ENCODE measurements around the gene ONECUT1. TPM values are rescaled to one million over a fixed set of nuclear protein-coding genes. Genes with fewer than 3 reads are reported as not detected.

The ONECUT1 gene
- total and polyA plus RNA-seq, 2 of the 8 experiments (the other 6 are each of a cell fraction or from before 2014, with no cell fraction given), result 0.65 to 6.4 TPM

- 5% methylated on average over 27 of the region's 27 CpGs; no CpG with 5 or more reads in 1 of the 2 experiments for WGBS, 2 experiments (ENCODE audit: extremely low coverage in 1 of 2, insufficient coverage in 1 of 2, insufficient read length in 1 of 2, insufficient replicate concordance in 2 of 2, low coverage in 1 of 2, low lambda C conversion rate in 2 of 2, missing lambda C conversion rate in 1 of 2)
- no peak for TF ChIP-seq SIN3A (conservative IDR thresholded peaks at IDR 0.05 in 1 of 2, IDR thresholded peaks at IDR 0.05 in 1 of 2; ENCODE audit: low read depth in 1 of 2, low read length in 2 of 2)
- TF ChIP-seq RNF2 (IDR thresholded peaks at IDR 0.05; ENCODE audit: borderline replicate concordance, low read depth, low read length, missing control alignments, poor library complexity, severe bottlenecking), result peak; percentile 23
- peak; percentile 28; the same call in 1 of the 2 replicates for TF ChIP-seq SUZ12 (IDR thresholded peaks at IDR 0.05; ENCODE audit: low read length)
- peak; percentile 74 for TF ChIP-seq EZH2 (IDR thresholded peaks at IDR 0.05; ENCODE audit: low read depth, low read length, severe bottlenecking)
- no peak for TF ChIP-seq ATF2 (IDR thresholded peaks at IDR 0.05; ENCODE audit: low read length)
- TF ChIP-seq, protein P1, sequence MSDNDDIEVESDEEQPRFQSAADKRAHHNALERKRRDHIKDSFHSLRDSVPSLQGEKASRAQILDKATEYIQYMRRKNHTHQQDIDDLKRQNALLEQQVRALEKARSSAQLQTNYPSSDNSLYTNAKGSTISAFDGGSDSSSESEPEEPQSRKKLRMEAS (IDR thresholded peaks at IDR 0.05), result peak; percentile 68
These were observed 4.3 kb downstream of the ONECUT1 start for GRCh38 chr15:52785672-52786406.

More at GRCh38 chr15:52785672-52786406, 4.3 kb downstream of the ONECUT1 start:
- Histone ChIP-seq H3K4ac (replicated peaks; ENCODE audit: insufficient read length, low read depth, low read length) (peak overlapping the region; percentile 44), H3K9ac (replicated peaks in 1 of 4; ENCODE audit: extremely low read depth in 1 of 4, low read depth in 3 of 4, low read length in 3 of 4) (no peak overlapping the region), H3K14ac (ENCODE audit: insufficient read length) (no peak overlapping the region), H3K9me3 (ENCODE audit: insufficient read depth in 2 of 2, low read depth in 1 of 2, low read length in 1 of 2) (no peaks in the 10 kb centered on the region; a peak in 1 of 4 replicates), H3K56ac (replicated peaks; ENCODE audit: insufficient read length, low read depth, low read length) (no peak overlapping the region), H3K79me1 (ENCODE audit: low read depth, low read length) (no peaks in the 10 kb centered on the region), H4K20me1 (replicated peaks in 1 of 2; ENCODE audit: control insufficient read depth in 1 of 2, insufficient read depth in 2 of 2, low read length in 2 of 2) (peaks cover 8 to 41% of the 10 kb centered on the region in 2 experiments), H4K8ac (ENCODE audit: extremely low read depth, insufficient read depth, low read length) (0 out of 2 replicates have a peak overlapping the region, but pooled peaks have one; percentile 6), H2BK20ac (ENCODE audit: low read length) (peak overlapping the region; percentile 93; the same call in 1 of the 2 replicates), H2BK5ac (ENCODE audit: low read depth, low read length) (no peak overlapping the region; the same call in 1 of the 2 replicates), H3K23ac (ENCODE audit: insufficient read length) (no peak overlapping the region), H3K79me2 (ENCODE audit: control insufficient read depth in 1 of 2, insufficient read depth in 2 of 2, low read length in 2 of 2) (no peaks in the 10 kb centered on the region), H3K4me2 (ENCODE audit: insufficient read depth in 1 of 2, low read depth in 2 of 2, low read length in 2 of 2) (peak overlapping the region; percentile 66 to 92), H3K4me1 (replicated peaks in 1 of 4; ENCODE audit: control insufficient read depth in 3 of 4, insufficient read depth in 4 of 4, low read length in 3 of 4) (peaks cover 6 to 59% (median 41%) of the 10 kb centered on the region in 4 experiments), H3K18ac (ENCODE audit: extremely low read depth, low read length) (peak overlapping the region; percentile 13; the same call in 1 of the 2 replicates), H2BK12ac (ENCODE audit: low read depth, low read length) (peak overlapping the region; percentile 88; the same call in 1 of the 2 replicates), H2AFZ (ENCODE audit: low read length) (no peak overlapping the region), H2BK120ac (replicated peaks; ENCODE audit: low read depth, low read length) (no peak overlapping the region), H3K23me2 (ENCODE audit: low read depth, low read length) (peaks cover 24% of the 10 kb centered on the region), H4K91ac (replicated peaks; ENCODE audit: insufficient read length, low read length) (no peak overlapping the region), H2AK5ac (ENCODE audit: low read depth, low read length) (no peak overlapping the region; the same call in 1 of the 2 replicates), H2BK15ac (ENCODE audit: low read length) (peak overlapping the region; percentile 97; the same call in 1 of the 2 replicates), H3K4me3 (ENCODE audit: extremely low read depth in 1 of 4, insufficient read depth in 2 of 4, low read depth in 3 of 4, low read length in 4 of 4) (peak overlapping the region; percentile 11 to 65 (median 52); a peak in 7 of 8 replicates), H3K27me3 (replicated peaks in 1 of 4; ENCODE audit: control insufficient read depth in 3 of 4, extremely low read depth in 1 of 4, insufficient read depth in 3 of 4, low read length in 3 of 4) (peaks cover 64 to 90% (median 82%) of the 10 kb centered on the region in 4 experiments), H4K5ac (ENCODE audit: insufficient read length, low read depth, low read length) (no peak overlapping the region), H3K27ac (ENCODE audit: low read depth, low read length) (no peak overlapping the region), H3K36me3 (ENCODE audit: control insufficient read depth in 2 of 4, insufficient read depth in 4 of 4, low read length in 3 of 4) (peaks cover 0 to 10% (median 0%) of the 10 kb centered on the region in 4 experiments; a peak in 1 of 8 replicates)
- ChIA-PET POLR2A (ENCODE audit: partially characterized antibody) (interaction anchor here (1.9 to 12.7 kb wide), 2 partner anchors 14 to 24 kb away, joined by 3 to 225 read pairs; no protein-coding TSS in a partner anchor), CTCF (ENCODE audit: partially characterized antibody) (interaction anchor here (1.2 to 10.9 kb wide), 4 partner anchors 7 to 405 kb away, joined by 3 to 182 read pairs (median 10); no protein-coding TSS in a partner anchor)
- DNase-seq (ENCODE audit: low read depth in 1 of 2, low spot score in 2 of 2), result no peak
- no peak for FAIRE-seq
